22Rv1 (cell line): Measurements from ENCODE around the gene TMTC3.

Source experiments
- CTCF ChIP-seq: fragments of 450-650 bp; IDR thresholded peaks from 2 replicates; pipeline ENCODE4 v1.5.1; 2017; ENCODE audit warnings: mild to moderate bottlenecking
- ZFX ChIP-seq: fragments of 450-650 bp; IDR thresholded peaks from 2 replicates; pipeline ENCODE4 v1.6.1; 2017; ENCODE audit warnings: antibody characterized with exemption, borderline replicate concordance

GRCh38 chr12:88202500-88202899 lies 60.4 kb downstream of the TMTC3 start:
- TF ChIP-seq CTCF (no peak), ZFX (no peak)
